GM21723 (cell line): ENCODE results near the gene TEP1.
"Not testable (repeated sequence)": the region's sequence is repeated elsewhere in the genome, so short reads cannot be mapped to it uniquely, and the experiment has no call there.

ENCODE experiments used
- ATAC-seq: cut with Tn5 transposase; IDR thresholded peaks from one replicate; pipeline ENCODE4 v1.9.1; 2021; ENCODE audit warnings: mild to moderate bottlenecking, moderate library complexity; ENCODE audit not compliant: unreplicated experiment

TEP1 gene

DNA sequence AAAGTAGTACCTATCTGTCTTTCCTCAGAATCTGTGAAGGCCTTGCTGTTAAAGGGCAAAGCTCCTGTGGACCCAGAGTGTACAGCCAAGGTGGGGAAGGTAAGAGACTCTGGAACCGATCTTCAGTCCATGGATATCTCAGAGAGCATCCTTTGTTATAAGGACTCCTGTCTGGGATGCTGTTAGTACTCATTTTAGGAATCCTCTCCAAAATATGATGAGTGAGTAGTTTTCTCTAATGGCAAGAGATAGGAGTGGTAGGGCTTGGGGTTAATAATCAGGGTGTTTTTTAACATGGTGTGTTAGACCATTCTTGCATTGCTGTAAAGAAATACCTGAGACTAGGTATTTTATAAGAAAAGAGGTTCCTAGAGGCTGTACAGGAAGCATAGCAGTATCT is 67.9 kb downstream of the TEP1 start:
- ATAC-seq, result no peak

GRCh38 chr14:20343862-20344220 is 69.5 kb downstream of the TEP1 start:
- no peak for ATAC-seq

GRCh38 chr14:20343092-20343861 is 70.0 kb downstream of the TEP1 start, which contains the start of gene PARP2:
TSS of gene PARP2 (plus strand) at chr14:20343635. CDS start at chr14:20343642, 7 bp downstream.
- peak; percentile 91 for ATAC-seq

DNA sequence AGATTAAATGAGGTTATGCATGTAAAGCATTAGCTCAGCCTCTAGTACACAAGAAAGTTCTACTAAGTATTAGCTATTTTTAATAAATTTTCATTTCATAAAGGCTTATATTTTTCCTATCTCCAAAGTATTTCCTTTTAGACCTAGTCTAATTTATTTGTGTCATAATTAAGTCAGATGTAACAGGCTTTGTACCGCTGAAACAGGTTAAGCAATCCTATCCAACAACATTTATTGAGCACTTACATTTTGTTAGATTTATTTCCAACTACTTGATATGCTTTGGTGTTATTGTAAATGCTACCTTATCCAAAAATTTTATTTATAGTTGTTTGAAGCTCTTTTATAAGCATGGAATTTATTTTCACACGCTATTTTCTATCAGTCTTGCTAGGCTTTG is 71.7 kb downstream of the TEP1 start:
- no peak for ATAC-seq

GRCh38 chr14:20341032-20341431 is 72.3 kb downstream of the TEP1 start:
- not testable (repeated sequence) for ATAC-seq

- ATAC-seq, result no peak
Observed at GRCh38 chr14:20334017-20334416, 79.3 kb downstream of the TEP1 start.

DNA sequence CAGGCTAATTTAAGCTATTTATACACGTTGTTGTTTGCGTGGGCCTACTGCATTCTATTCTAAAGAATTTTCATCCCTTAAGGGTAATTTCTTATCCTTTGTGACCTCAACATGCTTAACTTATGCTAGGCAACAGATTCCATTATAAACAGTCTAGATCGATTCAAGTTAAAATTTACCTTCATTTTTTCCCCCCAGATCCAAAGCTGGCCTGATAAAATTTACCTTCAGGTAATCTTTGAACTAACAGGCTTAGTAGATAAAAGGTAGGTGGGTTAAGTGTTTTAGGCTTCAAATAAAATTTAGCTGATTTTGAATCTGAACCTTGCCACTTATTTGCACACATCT is 79.8 kb downstream of the TEP1 start:
- ATAC-seq, result no peak

- ATAC-seq, result peak; percentile 98
Observed at GRCh38 chr14:20332788-20333493, 80.4 kb downstream of the TEP1 start, which contains the start of gene CCNB1IP1. TSS of gene CCNB1IP1 (minus strand) at chr14:20333279. CDS start at chr14:20316523, 16,756 bp downstream.

GRCh38 chr14:20332431-20332787 is 80.9 kb downstream of the TEP1 start:
- no peak for ATAC-seq

DNA sequence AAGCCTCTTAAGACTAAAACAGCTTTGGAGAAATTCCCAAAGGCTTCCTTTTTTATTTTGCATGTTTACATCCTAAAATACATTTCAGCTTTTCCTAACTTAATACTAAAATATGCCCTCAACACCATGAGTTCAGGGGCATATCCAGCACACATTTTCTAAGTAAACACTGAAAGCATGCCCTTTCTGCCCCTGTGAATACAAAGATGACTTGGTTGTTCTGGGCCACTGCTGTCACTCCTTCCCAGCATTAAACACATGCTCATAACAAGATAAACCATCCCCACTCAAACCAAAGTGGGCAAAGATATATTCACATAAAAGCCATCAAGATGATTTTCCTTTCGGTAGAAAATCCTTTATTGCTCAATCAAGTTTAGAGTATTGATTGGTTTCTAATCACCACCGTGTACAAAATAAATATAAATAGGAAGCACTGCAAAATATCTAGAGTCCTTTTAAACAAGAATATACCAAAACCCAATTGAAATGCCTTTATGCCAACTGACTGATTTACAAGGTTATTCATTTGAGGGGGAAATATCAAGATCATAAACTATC is 82.2 kb downstream of the TEP1 start:
- no peak for ATAC-seq

- no peak for ATAC-seq
Observed at GRCh38 chr14:20329355-20329754, 83.9 kb downstream of the TEP1 start.

DNA sequence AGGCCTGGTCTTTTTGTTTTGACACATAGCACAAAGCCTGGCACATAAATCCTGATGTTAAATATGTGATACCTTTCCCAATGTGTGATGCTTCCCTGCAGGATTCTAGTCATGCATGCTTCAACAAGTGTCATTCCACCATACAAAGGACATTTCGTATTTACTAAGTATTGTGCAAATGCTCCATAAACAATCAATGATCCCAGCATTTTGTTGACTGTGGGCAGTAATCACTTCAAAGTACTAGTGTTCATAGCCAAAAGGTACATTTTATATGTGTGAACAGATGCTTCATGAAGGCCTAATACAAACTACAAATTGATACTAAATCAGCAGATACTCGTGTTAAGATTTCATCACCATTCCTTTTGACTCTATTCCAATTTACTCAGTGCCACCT is 84.6 kb downstream of the TEP1 start:
- no peak for ATAC-seq

- peak; percentile 59 for ATAC-seq
Observed at GRCh38 chr14:20327005-20327869, 86.1 kb downstream of the TEP1 start.

- ATAC-seq, result no peak
Observed at GRCh38 chr14:20317720-20318119, 95.6 kb downstream of the TEP1 start.
